ENCODE results near the gene COMMD1.
A peak's percentile ranks its signal among the peaks of the same experiment; 100 is the strongest.

Gene COMMD1

DNA sequence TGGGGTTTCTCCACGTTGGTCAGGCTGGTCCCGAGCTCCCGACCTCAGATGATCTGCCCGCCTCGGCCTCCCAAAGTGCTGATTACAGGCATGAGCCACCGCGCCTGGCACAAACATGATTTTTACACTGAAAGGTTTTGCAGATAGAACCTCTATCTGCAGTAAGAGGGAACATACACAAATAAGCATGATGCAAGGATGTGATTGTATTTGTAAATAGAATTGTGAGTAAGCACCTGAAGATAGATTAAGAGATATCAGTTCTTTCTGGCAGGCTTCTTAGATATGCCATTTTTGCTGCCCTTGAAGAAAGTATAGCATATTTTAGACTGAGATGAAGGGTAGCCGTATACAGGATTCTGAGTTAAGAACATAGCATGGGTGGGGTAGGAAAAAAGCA, 3.6 kb downstream of the COMMD1 start:
- no peak overlapping the region for H3K27ac ChIP-seq (ENCODE audit: extremely low read depth, low read depth, low read length)
- CTCF ChIA-PET, result no interaction called here
- POLR2A ChIA-PET, result no interaction called here
- H3K4me3 ChIP-seq (ENCODE audit: low read depth, low read length), result no peak overlapping the region
- peaks cover 3% of the 10 kb centered on the region; the same call in 1 of the 2 replicates for H3K4me1 ChIP-seq (ENCODE audit: control insufficient read depth, insufficient read depth, low read length)
- H3K36me3 ChIP-seq (ENCODE audit: control insufficient read depth in 2 of 2, insufficient read depth in 1 of 2, low read length in 2 of 2), result no peaks in the 10 kb centered on the region; a peak in 1 of 3 replicates
- H3K9me3 ChIP-seq (ENCODE audit: control insufficient read depth, insufficient read depth, low read depth, low read length), result no peaks in the 10 kb centered on the region
- no peak for TF ChIP-seq ZBTB26 (tag by site-specific recombination; optimal IDR thresholded peaks at IDR 0.05)
- TF ChIP-seq ZBTB21 (tag by site-specific recombination; IDR thresholded peaks at IDR 0.05), result no peak
- TF ChIP-seq ZNF549 (tag by site-specific recombination; IDR thresholded peaks at IDR 0.05), result no peak
- TF ChIP-seq, protein P1, sequence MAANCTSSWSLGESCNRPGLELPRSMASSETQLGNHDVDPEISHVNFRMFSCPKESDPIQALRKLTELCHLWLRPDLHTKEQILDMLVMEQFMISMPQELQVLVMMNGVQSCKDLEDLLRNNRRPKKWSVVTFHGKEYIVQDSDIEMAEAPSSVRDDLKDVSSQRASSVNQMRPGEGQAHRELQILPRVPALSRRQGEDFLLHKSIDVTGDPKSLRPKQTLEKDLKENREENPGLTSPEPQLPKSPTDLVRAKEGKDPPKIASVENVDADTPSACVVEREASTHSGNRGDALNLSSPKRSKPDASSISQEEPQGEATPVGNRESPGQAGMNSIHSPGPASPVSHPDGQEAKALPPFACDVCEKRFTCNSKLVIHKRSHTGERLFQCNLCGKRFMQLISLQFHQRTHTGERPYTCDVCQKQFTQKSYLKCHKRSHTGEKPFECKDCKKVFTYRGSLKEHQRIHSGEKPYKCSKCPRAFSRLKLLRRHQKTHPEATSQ (tag by site-specific recombination; IDR thresholded peaks at IDR 0.05), result no peak
- no peak for TF ChIP-seq ZNF624 (tag by site-specific recombination; IDR thresholded peaks at IDR 0.05)
- no peak for TF ChIP-seq ZNF654 (tag by site-specific recombination; IDR thresholded peaks at IDR 0.05; ENCODE audit: low read depth)
- no peak for TF ChIP-seq ZNF350 (tag by site-specific recombination; IDR thresholded peaks at IDR 0.05)
- no peak for TF ChIP-seq ZNF645 (tag by site-specific recombination; IDR thresholded peaks at IDR 0.05)
- TF ChIP-seq ZNF623 (tag by site-specific recombination; IDR thresholded peaks at IDR 0.05), result no peak
- no peak for TF ChIP-seq ZNF701 (tag by site-specific recombination; IDR thresholded peaks at IDR 0.05)
- TF ChIP-seq, protein P2, sequence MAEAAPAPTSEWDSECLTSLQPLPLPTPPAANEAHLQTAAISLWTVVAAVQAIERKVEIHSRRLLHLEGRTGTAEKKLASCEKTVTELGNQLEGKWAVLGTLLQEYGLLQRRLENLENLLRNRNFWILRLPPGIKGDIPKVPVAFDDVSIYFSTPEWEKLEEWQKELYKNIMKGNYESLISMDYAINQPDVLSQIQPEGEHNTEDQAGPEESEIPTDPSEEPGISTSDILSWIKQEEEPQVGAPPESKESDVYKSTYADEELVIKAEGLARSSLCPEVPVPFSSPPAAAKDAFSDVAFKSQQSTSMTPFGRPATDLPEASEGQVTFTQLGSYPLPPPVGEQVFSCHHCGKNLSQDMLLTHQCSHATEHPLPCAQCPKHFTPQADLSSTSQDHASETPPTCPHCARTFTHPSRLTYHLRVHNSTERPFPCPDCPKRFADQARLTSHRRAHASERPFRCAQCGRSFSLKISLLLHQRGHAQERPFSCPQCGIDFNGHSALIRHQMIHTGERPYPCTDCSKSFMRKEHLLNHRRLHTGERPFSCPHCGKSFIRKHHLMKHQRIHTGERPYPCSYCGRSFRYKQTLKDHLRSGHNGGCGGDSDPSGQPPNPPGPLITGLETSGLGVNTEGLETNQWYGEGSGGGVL (tag by site-specific recombination; IDR thresholded peaks at IDR 0.05), result no peak
- no peak for TF ChIP-seq ZNF423 (tag by site-specific recombination; IDR thresholded peaks at IDR 0.05)
- no peak for TF ChIP-seq ZNF488 (tag by site-specific recombination; IDR thresholded peaks at IDR 0.05)
- no peak for TF ChIP-seq ZNF16 (tag by site-specific recombination; IDR thresholded peaks at IDR 0.05; ENCODE audit: low read depth)

- ChIA-PET POLR2A (no interaction called here), CTCF (no interaction called here)
- TF ChIP-seq ZNF654 (tag by site-specific recombination; IDR thresholded peaks at IDR 0.05; ENCODE audit: low read depth) (peak; percentile 14; the same call in 1 of the 2 replicates), ZNF449 (tag by site-specific recombination; IDR thresholded peaks at IDR 0.05) (no peak)
- no peaks in the 10 kb centered on the region for H3K9me3 ChIP-seq (ENCODE audit: control insufficient read depth, insufficient read depth, low read depth, low read length)
- no peaks in the 10 kb centered on the region; a peak in 1 of 3 replicates for H3K36me3 ChIP-seq (ENCODE audit: control insufficient read depth in 2 of 2, insufficient read depth in 1 of 2, low read length in 2 of 2)
- no peak overlapping the region for H3K4me3 ChIP-seq (ENCODE audit: low read depth, low read length)
- no peak overlapping the region for H3K27ac ChIP-seq (ENCODE audit: extremely low read depth, low read depth, low read length)
- H3K4me1 ChIP-seq (ENCODE audit: control insufficient read depth, insufficient read depth, low read length), result peaks cover 3% of the 10 kb centered on the region; the same call in 1 of the 2 replicates
These were observed 5.1 kb downstream of the COMMD1 start for GRCh38 chr2:61910603-61911002.
